ENCODE data around the gene LYST. TPM values are rescaled to one million over a fixed set of nuclear protein-coding genes. Genes with fewer than 3 reads are reported as not detected.

Gene LYST
- total RNA-seq, 2 experiments from 2014 or later = 4.0 to 8.2 TPM

GRCh38 chr1:235721982-235722381, 144.7 kb downstream of the LYST start:
- intact Hi-C loops (cut with micrococcal nuclease; ENCODE audit: unreplicated experiment) = no loop called here
- no peak for DNase-seq (ENCODE audit: low spot score)
- no peak overlapping the region for H2AFZ ChIP-seq (ENCODE audit: low read length)
- ChIA-PET CTCF (ENCODE audit: unreplicated experiment) (no interaction called here), POLR2A (no interaction called here)
- no peaks in the 10 kb centered on the region for H3K36me3 ChIP-seq (ENCODE audit: insufficient read depth, low read length)
- no peaks in the 10 kb centered on the region for H3K9me3 ChIP-seq (ENCODE audit: low read length)
- H3K9me2 ChIP-seq (ENCODE audit: insufficient read depth, low read length) = no peaks in the 10 kb centered on the region
- H4K20me1 ChIP-seq (ENCODE audit: insufficient read depth, low read length) = no peaks in the 10 kb centered on the region
- BruUV-seq (replicated peaks) = no TSS peak
- H3K27ac ChIP-seq (ENCODE audit: low read depth, low read length, poor library complexity, severe bottlenecking) = no peak overlapping the region
- no peak for TF ChIP-seq EZH2phosphoT487 (IDR thresholded peaks at IDR 0.05; ENCODE audit: borderline replicate concordance, low read depth, low read length)
- no peak for TF ChIP-seq CTCF (conservative IDR thresholded peaks at IDR 0.05; ENCODE audit: low read length)
- H3K4me1 ChIP-seq (ENCODE audit: insufficient read depth, low read length, poor library complexity, severe bottlenecking) = no peaks in the 10 kb centered on the region
- H3K4me2 ChIP-seq (ENCODE audit: low read length) = no peak overlapping the region
- no peaks in the 10 kb centered on the region for H3K79me2 ChIP-seq (ENCODE audit: insufficient read depth, low read depth, low read length)
- no peak overlapping the region for H3K4me3 ChIP-seq (ENCODE audit: low read depth, low read length, poor library complexity, severe bottlenecking)

GRCh38 chr1:235720544-235720943, 146.2 kb downstream of the LYST start:
- ChIA-PET POLR2A (no interaction called here), CTCF (ENCODE audit: unreplicated experiment) (no interaction called here)
- Histone ChIP-seq H3K79me2 (ENCODE audit: insufficient read depth, low read depth, low read length) (no peaks in the 10 kb centered on the region), H3K27ac (ENCODE audit: low read depth, low read length, poor library complexity, severe bottlenecking) (no peak overlapping the region), H4K20me1 (ENCODE audit: insufficient read depth, low read length) (no peaks in the 10 kb centered on the region), H3K4me3 (ENCODE audit: low read depth, low read length, poor library complexity, severe bottlenecking) (no peak overlapping the region), H3K9me2 (ENCODE audit: insufficient read depth, low read length) (no peaks in the 10 kb centered on the region), H2AFZ (ENCODE audit: low read length) (no peak overlapping the region), H3K9me3 (ENCODE audit: low read length) (no peaks in the 10 kb centered on the region), H3K36me3 (ENCODE audit: insufficient read depth, low read length) (no peaks in the 10 kb centered on the region), H3K4me1 (ENCODE audit: insufficient read depth, low read length, poor library complexity, severe bottlenecking) (no peaks in the 10 kb centered on the region), H3K4me2 (ENCODE audit: low read length) (no peak overlapping the region)
- no peak for TF ChIP-seq CTCF (conservative IDR thresholded peaks at IDR 0.05; ENCODE audit: low read length)
- no peak for TF ChIP-seq EZH2phosphoT487 (IDR thresholded peaks at IDR 0.05; ENCODE audit: borderline replicate concordance, low read depth, low read length)
- no TSS peak for BruUV-seq (replicated peaks)
- DNase-seq (ENCODE audit: low spot score) = no peak
- intact Hi-C loops (cut with micrococcal nuclease; ENCODE audit: unreplicated experiment) = no loop called here

GRCh38 chr1:235714205-235714897, 152.4 kb downstream of the LYST start:
- intact Hi-C loops (cut with micrococcal nuclease; ENCODE audit: unreplicated experiment) = no loop called here
- POLR2A ChIA-PET = interaction anchor here (0.6 kb wide), 2 partner anchors 209 to 359 kb away, joined by 3 read pairs; no protein-coding TSS in a partner anchor
- Histone ChIP-seq H3K9me3 (ENCODE audit: low read length) (no peaks in the 10 kb centered on the region), H3K4me3 (ENCODE audit: low read depth, low read length, poor library complexity, severe bottlenecking) (no peak overlapping the region), H3K9me2 (ENCODE audit: insufficient read depth, low read length) (no peaks in the 10 kb centered on the region), H3K4me2 (ENCODE audit: low read length) (no peak overlapping the region), H3K79me2 (ENCODE audit: insufficient read depth, low read depth, low read length) (no peaks in the 10 kb centered on the region), H4K20me1 (ENCODE audit: insufficient read depth, low read length) (no peaks in the 10 kb centered on the region), H3K27ac (ENCODE audit: low read depth, low read length, poor library complexity, severe bottlenecking) (no peak overlapping the region), H3K4me1 (ENCODE audit: insufficient read depth, low read length, poor library complexity, severe bottlenecking) (no peaks in the 10 kb centered on the region), H2AFZ (ENCODE audit: low read length) (no peak overlapping the region), H3K36me3 (ENCODE audit: insufficient read depth, low read length) (no peaks in the 10 kb centered on the region)
- DNase-seq (ENCODE audit: low spot score) = no peak
- TF ChIP-seq EZH2phosphoT487 (IDR thresholded peaks at IDR 0.05; ENCODE audit: borderline replicate concordance, low read depth, low read length) (no peak), CTCF (conservative IDR thresholded peaks at IDR 0.05; ENCODE audit: low read length) (no peak)
- BruUV-seq (replicated peaks) = no TSS peak
- CTCF ChIA-PET (ENCODE audit: unreplicated experiment) = no interaction called here

Data from OCI-LY7 (cell line).